Right lung (tissue), 5 donors: Measurements from ENCODE around the gene INPP5J. TPM values are rescaled to one million over a fixed set of nuclear protein-coding genes. Genes with fewer than 3 reads are reported as not detected.
"Not testable (repeated sequence)": the region's sequence is repeated elsewhere in the genome, so short reads cannot be mapped to it uniquely, and the experiment has no call there.

Experiments used
- DNase-seq, 2 donors: peaks; one replicate each; pipeline ENCODE4 v3.0.0-alpha.2; 2013
- polyA plus RNA-seq, 5 donors: library from polyadenylated mRNA; unstranded; fragments of 120-200 nt; gene quantifications; one replicate each; pipeline versions ENCODE4 v1.2.1 to v1.2.3, GENCODE V29; 2013; ENCODE audit warnings: inconsistent platforms in 1 of 5, low replicate concordance in 1 of 5; ENCODE audit not compliant: insufficient read length in 5 of 5, insufficient read depth in 1 of 5

Gene INPP5J
- polyA plus RNA-seq, 5 donors, result 1.7 to 4.2 (median 2.3) TPM

DNA sequence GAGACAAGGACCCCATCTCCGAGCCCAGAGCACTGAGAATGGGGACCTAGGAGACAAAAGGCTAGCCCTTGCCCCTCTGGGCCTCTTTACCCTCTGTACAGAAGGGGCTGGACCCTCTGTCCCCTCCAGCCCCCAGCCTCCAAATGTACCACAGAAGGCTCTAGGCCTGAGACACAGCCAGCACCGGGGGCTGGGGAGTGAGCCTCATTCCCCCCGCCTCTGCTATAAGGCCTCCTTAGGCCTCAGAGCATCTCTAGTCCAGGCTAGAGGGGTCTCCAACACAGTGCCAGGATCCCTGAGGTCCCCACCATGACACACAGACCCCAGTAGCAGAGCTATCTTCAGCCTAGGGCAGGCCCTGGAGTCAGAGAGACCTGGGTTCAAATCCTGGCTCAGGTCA lies 36.8 kb upstream of the INPP5J start:
- DNase-seq, result no peak

GRCh38 chr22:31086703-31087330 lies 35.9 kb upstream of the INPP5J start:
- DNase-seq, result no peak

GRCh38 chr22:31087744-31088215 lies 35.0 kb upstream of the INPP5J start:
- DNase-seq, result no peak

DNA sequence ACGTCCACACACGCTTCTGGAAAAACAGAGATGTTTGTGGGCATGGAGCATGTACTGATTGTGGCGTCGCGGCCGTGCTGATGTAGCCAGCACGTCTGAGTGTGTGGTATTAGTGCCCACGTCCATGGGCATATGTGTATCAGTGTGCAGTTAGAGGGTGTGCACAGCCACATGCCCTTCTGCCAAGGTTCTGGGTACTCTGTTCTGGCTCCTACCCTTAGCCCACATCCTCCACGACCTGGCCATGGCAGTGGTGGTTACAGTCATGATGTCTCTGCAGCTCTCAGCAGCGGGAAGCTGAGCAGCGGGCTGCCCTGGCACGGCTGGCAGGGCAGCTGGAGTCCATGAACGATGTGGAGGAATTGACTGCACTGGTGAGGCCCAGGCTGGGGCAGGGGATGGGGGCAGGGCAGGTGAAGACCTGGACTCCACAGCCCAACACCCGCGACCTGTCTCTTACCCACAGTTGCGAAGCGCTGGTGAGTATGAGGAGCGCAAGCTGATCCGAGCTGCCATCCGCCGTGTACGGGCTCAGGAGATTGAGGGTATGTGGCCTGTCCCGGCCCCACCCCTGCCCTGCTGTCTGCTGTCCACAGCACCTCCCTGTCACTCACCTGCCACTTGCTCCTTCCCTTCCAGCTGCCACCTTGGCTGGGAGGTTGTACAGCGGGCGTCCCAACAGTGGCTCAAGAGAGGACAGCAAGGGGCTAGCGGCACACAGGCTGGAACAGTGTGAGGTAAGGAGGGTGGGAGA lies 34.4 kb upstream of the INPP5J start:
- no peak for DNase-seq

GRCh38 chr22:31089160-31090100 lies 33.3 kb upstream of the INPP5J start:
- DNase-seq, result no peak

GRCh38 chr22:31090217-31091085 lies 32.3 kb upstream of the INPP5J start:
- DNase-seq, result no peak

DNA sequence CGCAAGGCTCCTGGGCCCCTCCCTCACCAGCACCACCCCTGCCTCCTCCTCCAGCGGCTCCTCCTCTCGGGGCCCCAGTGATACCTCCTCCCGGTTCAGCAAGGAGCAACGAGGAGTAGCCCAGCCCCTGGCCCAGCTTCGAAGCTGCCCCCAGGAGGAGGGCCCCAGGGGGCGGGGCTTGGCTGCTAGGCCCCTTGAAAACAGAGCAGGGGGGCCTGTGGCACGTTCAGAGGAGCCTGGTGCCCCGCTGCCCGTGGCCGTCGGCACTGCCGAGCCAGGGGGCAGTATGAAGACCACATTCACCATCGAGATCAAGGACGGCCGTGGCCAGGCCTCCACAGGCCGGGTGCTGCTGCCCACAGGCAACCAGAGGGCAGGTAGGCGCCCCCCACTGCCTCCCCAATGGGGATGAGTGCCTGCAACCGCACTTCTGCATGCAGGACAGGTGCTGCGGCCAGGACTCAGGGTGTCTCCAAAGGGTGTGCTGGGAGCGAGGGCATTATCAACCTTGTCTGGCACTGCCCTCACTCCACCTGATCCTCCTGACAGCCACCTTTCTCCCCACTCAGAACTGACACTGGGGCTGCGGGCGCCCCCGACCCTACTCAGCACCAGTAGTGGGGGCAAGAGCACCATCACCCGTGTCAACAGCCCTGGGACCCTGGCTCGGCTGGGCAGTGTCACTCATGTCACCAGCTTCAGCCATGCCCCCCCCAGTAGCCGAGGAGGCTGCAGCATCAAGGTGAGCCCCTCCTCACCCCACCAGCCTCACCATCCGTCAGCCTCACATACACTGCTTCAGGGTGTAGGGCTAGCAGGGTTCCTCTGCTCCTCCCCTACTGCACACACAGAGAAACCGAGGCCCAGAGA lies 31.4 kb upstream of the INPP5J start:
- DNase-seq, result no peak

DNA sequence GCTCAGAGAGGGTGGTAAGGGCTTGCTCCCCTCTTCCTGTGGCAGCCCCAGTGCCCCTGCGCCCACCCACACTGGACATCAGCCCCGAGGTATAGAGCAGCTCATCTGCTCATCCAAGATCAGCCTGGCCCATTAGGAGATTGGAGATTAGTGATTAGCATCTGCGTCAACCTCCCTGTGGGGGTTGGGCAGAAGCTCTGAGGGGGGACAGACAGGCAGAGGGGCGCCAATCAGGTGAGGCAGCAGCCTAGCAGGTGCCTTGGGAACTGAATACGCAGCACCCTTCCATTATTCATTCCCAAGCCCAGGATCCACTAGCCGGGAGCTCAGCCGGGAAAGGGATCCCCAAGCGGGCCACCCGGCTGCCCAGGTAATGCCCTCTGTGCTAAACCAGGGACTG lies 30.6 kb upstream of the INPP5J start:
- no peak for DNase-seq

DNA sequence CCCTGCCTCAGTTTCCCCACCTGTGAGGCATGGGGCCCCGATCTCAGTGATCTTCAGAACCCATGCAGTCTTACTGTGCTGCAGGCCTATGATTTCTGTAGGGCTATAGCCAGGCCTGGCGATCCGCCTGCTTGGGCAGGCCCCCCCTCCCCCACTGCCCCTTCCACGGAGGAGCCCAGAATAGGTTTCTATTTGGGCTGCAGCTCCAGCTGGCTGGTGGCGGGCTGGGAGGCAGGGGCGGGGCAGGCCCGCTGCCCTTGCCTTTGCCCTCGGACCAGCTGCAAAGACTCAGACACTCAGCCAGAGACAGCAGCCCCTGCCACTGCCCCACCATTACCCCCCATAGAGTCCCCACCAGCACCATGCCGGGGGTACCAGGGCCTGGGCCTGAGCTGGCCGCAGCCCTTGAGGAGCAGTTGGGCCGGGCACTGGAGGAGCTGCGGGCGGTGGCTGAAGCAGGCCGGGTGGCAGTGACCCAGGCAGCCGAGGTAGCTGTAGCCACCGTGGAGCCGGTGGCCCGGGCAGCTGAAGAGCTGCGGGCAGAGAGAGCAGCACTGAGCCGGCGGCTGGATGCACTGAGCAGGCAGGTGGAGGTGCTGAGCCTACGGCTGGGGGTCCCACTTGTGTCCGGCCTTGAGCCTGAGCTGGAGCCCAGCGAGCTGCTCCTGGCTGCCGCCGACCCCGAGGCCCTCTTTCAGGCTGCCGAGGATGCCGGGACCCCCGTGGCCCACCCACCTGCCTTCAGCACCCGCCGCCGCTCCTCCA lies 29.5 kb upstream of the INPP5J start:
- DNase-seq, result no peak

DNA sequence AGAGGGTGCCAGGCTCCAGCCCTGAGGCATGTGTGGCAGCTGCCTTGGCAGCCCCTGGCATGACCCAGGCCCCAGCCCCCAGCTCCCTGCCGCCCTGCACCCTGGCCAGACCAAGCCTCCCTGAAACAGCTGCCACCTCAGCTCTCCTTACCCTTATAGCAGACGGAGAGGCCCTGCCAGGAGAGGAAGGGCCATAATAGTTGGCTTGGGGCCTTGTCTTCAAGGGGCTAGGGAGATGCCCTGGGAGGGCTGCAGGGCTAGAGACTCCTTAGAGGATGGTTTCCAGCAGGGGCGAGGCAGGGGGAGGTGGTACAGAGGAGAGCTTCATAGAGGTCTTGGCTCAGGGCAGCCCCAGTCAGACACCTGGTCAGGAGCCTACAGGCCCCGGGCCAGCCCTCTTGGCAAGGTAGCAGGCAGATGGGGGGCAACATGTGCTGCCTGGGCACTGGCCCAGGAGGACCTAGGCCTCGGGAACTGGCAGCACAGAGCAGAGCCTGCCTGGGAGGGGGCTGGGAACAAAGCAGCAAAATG lies 28.7 kb upstream of the INPP5J start:
- no peak for DNase-seq

DNA sequence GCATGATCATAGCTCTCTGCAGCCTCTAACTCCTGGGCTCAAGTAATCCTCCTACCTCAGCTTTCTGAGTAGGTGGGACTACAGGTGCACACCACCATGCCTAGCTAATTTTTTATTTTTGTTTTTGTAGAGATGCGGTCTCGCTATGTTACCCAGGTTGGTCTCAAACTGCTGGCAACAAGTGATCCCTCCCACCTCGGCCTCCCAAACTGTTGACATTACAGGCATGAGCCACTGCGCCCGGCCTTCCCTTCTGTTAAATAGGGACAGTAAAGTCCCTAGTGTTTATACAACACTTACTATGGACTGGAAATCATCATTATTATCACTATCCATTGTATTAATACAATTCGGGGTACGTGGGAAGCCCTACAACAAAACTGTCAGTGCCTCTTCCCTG lies 28.0 kb upstream of the INPP5J start:
- DNase-seq, result no peak

DNA sequence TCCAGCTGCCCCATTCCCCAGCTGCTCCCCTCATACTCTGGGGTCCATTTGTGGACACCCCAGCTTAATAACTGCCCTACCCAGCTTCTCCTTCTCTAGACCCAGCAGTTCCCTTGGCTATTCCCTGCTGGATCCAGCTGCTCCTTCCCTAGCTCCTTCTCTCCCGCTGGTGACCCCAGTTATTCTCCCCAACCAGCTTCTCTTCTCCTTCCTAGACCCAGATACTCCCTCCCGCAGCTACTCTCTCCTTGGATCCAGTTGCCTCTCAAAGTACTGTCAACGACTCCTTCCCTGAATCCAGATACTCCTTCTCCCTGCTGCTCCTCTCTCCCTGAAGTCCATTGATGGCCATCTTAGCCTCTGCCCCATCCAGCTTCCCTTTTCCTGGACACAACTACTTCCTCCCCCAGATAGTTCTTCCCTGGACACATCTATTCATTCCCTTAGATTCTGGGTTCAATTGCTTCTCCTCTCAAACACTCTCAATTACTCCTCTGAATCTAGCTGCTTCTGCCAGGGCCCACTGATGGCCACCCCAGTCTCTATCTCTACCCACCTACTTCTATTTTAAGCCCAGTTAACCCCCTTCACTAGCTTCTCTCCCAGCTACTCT lies 27.0 kb upstream of the INPP5J start:
- no peak for DNase-seq

GRCh38 chr22:31096657-31097279 lies 26.0 kb upstream of the INPP5J start:
- DNase-seq, result no peak

- DNase-seq, result not testable (repeated sequence)
Observed at GRCh38 chr22:31097539-31097938, 25.2 kb upstream of the INPP5J start.

DNA sequence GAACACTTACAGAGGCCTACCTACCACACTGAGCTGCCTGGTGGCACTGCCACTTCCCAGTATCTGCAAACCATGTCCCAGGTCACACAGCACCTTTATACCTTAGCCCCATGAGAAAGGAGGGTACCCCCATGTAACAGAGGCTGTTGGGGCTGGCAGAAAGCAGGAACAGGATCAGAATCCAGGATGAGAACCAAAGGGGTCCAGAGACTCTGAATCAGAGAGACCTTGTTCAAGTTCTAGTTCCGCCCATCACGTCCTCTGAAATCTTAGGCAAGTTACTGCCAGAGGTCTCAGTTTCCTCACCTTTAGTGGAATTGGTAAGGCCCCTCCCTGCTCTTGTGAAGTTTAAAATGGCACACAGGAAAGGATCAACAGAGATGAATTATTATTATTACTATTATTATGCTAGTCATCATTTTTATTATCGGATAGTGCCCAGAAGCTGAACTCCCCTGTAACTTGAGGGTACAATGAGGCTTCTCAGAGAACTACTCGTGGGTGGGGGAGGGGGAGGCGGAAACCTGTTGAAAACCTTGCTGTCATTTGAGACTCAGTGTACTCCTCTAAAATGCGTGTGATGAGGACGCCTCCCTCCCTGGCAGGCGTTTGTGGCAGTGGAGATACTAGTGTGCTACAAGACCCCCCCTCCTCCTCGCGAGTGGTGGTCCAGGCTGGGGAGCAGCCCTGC lies 24.7 kb upstream of the INPP5J start:
- no peak for DNase-seq

DNA sequence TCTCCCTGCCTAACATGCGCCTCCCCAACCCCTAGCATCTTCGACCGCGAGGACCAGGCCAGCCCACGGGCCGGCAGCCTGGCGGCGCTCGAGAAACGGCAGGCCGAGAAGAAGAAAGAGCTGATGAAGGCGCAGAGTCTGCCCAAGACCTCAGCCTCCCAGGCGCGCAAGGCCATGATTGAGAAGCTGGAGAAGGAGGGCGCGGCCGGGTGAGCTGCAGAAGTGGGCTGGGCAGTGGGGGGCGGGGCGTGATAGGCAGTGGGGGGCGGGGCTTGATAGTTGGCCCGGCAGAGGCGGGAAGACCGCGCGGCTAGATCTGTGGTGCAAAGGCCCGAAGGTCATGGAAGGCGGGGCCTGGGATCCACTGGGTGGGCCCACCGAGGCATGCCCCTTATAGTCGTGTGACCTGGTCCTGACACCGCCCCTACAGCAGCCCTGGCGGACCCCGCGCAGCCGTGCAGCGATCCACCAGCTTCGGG lies 24.1 kb upstream of the INPP5J start:
- DNase-seq, result no peak

- DNase-seq, result no peak
Observed at GRCh38 chr22:31099386-31099785, 23.4 kb upstream of the INPP5J start.
